Lung (tissue), 12 donors: ENCODE results near the gene CRTAC1. TPM values are rescaled to one million over a fixed set of nuclear protein-coding genes. Genes with fewer than 3 reads are reported as not detected.

ENCODE experiments used
- ATAC-seq: fragments of 200-7000 bp; cut with Tn5 transposase; one replicate; pipeline ENCODE4 v1.9.1; 2020; ENCODE audit warnings: moderate number of reproducible peaks; ENCODE audit not compliant: insufficient read depth, low FRiP score
- DNase-seq, 3 donors: peaks; one replicate each; pipeline ENCODE4 v3.0.0-alpha.2; 2013 to 2017
- H3K27ac ChIP-seq, 2 donors: one replicate each; pipeline ENCODE4 v1.5.1; 2013; ENCODE audit warnings: mild to moderate bottlenecking in 2 of 2, moderate library complexity in 2 of 2, control low read depth in 1 of 2, inconsistent platforms in 1 of 2, low read depth in 1 of 2, low read length in 1 of 2
- H3K27me3 ChIP-seq, 3 donors: one replicate each; pipeline ENCODE4 v1.5.1; 2013; ENCODE audit warnings: low read length in 2 of 3; ENCODE audit not compliant: control insufficient read depth in 3 of 3, insufficient read depth in 3 of 3
- H3K36me3 ChIP-seq, 4 donors: one replicate each; pipeline ENCODE4 v1.5.1; 2013; ENCODE audit warnings: low read length in 4 of 4, mild to moderate bottlenecking in 1 of 4, moderate library complexity in 1 of 4; ENCODE audit not compliant: control insufficient read depth in 4 of 4, insufficient read depth in 4 of 4
- H3K4me1 ChIP-seq, 5 donors: one replicate each; pipeline ENCODE4 v1.5.1; 2013; ENCODE audit warnings: low read length in 5 of 5, mild to moderate bottlenecking in 2 of 5, moderate library complexity in 1 of 5; ENCODE audit not compliant: control insufficient read depth in 5 of 5, insufficient read depth in 5 of 5
- H3K4me3 ChIP-seq: one replicate; pipeline ENCODE4 v1.5.1; 2013; ENCODE audit warnings: mild to moderate bottlenecking, control low read depth, moderate library complexity
- H3K9ac ChIP-seq, 2 donors: one replicate each; pipeline ENCODE4 v1.5.1; 2013; ENCODE audit warnings: low read length in 2 of 2, control low read depth in 1 of 2; ENCODE audit not compliant: insufficient read depth in 1 of 2
- H3K9me3 ChIP-seq, 4 donors: one replicate each; pipeline ENCODE4 v1.5.1; 2013; ENCODE audit warnings: low read length in 3 of 4, mild to moderate bottlenecking in 1 of 4, moderate library complexity in 1 of 4; ENCODE audit not compliant: control insufficient read depth in 4 of 4, insufficient read depth in 3 of 4
- WGBS, 2 donors: extraction: QIAGEN DNeasy Blood & Tissue Kit; methylation state at CpG; one replicate each; pipeline ENCODE4 v1.1.7; 2013; 5-methylcytosine and 5-hydroxymethylcytosine counted together
- polyA plus RNA-seq, 2 donors: library from polyadenylated mRNA; stranded (reverse); fragments of 200-250 nt; gene quantifications; one replicate each; pipeline ENCODE4 v1.2.1, GENCODE V29; 2013
- total RNA-seq, 2 donors: library from RNA; depleted of rRNA in 1 of 2; stranded (reverse); fragments of >200 nt in 1 of 2; gene quantifications; one replicate each; pipeline ENCODE4 v1.2.1, GENCODE V29; 2014 to 2021
- TF ChIP-seq, protein P1 (sequence below): IDR thresholded peaks from 2 replicates; pipeline ENCODE4 v1.5.1; 2012; ENCODE audit warnings: mild to moderate bottlenecking; ENCODE audit errors: control extremely low read depth, extremely low read depth
- donor health status: control.
- donor health status: control.
- donor health status: Bipolar disorder and iron deficiency.
- donor health status: healthy.
- donor health status: DM: yes; HTN: yes; CAD: no.

Gene CRTAC1
- total and polyA plus RNA-seq, 4 donors = 45.8 to 82.4 (median 54.3) TPM

DNA sequence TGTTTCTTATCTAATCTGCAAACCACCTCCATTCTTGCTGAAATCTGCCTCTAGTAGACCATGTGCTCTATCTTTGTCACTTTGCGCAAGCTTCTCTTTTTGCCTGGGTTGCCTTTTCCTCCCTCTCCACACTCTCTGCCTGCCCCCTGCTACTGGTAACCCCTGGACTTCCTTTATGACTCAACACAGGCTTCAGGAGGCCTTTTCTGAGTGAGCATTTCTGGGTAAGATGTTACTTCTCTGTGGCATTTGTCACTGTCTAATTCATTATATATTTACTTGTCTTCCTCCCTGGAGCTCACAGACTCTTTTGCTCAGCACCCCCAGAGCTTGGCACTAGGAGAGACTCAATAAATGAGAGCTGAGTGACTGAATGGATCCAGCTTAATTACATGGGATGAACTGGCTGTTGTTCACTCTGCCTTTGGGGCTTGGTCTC, 172.4 kb downstream of the CRTAC1 start:
- Histone ChIP-seq H3K9ac (no peak overlapping the region), H3K4me3 (no peak overlapping the region), H3K4me1 (no peaks in the 10 kb centered on the region), H3K36me3 (no peaks in the 10 kb centered on the region), H3K27me3 (peaks cover 0 to 13% (median 2%) of the 10 kb centered on the region in 3 donors), H3K9me3 (no peaks in the 10 kb centered on the region), H3K27ac (no peak overlapping the region)
- peak; percentile 34 for ATAC-seq
- WGBS, 2 donors = 19 to 54% methylated on average over 1 of the region's 1 CpG
- DNase-seq = no peak
- TF ChIP-seq, protein P1, sequence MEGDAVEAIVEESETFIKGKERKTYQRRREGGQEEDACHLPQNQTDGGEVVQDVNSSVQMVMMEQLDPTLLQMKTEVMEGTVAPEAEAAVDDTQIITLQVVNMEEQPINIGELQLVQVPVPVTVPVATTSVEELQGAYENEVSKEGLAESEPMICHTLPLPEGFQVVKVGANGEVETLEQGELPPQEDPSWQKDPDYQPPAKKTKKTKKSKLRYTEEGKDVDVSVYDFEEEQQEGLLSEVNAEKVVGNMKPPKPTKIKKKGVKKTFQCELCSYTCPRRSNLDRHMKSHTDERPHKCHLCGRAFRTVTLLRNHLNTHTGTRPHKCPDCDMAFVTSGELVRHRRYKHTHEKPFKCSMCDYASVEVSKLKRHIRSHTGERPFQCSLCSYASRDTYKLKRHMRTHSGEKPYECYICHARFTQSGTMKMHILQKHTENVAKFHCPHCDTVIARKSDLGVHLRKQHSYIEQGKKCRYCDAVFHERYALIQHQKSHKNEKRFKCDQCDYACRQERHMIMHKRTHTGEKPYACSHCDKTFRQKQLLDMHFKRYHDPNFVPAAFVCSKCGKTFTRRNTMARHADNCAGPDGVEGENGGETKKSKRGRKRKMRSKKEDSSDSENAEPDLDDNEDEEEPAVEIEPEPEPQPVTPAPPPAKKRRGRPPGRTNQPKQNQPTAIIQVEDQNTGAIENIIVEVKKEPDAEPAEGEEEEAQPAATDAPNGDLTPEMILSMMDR = no peak

DNA sequence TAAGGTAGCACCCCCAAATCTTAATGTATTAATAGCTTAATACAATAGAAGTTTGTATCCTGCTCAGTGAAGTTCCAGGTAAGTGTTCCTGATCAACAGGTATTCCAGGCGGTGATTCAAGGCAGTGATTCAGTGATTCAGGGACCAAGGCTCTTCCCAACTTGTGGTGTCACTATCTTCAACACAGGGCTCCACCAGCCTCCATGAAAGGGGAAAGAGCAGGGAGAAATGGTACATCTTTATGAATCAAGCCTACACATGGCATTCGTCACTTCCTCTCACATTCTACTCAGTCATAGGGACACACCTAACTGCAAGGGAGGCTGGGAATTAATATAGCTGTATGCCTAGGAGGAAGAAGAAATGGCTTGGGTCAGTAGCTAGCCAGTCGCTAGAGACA, 175.7 kb downstream of the CRTAC1 start:
- ATAC-seq (no peak), DNase-seq (no peak)
- 86 to 87% methylated on average over 3 of the region's 3 CpGs for WGBS, 2 donors
- Histone ChIP-seq H3K36me3 (no peaks in the 10 kb centered on the region), H3K9me3 (no peaks in the 10 kb centered on the region), H3K9ac (no peak overlapping the region), H3K27ac (no peak overlapping the region), H3K27me3 (peaks cover 0 to 33% (median 15%) of the 10 kb centered on the region in 3 donors), H3K4me1 (peaks cover 0 to 6% (median 0%) of the 10 kb centered on the region in 5 donors), H3K4me3 (no peak overlapping the region)
- TF ChIP-seq, protein P1 = no peak

DNA sequence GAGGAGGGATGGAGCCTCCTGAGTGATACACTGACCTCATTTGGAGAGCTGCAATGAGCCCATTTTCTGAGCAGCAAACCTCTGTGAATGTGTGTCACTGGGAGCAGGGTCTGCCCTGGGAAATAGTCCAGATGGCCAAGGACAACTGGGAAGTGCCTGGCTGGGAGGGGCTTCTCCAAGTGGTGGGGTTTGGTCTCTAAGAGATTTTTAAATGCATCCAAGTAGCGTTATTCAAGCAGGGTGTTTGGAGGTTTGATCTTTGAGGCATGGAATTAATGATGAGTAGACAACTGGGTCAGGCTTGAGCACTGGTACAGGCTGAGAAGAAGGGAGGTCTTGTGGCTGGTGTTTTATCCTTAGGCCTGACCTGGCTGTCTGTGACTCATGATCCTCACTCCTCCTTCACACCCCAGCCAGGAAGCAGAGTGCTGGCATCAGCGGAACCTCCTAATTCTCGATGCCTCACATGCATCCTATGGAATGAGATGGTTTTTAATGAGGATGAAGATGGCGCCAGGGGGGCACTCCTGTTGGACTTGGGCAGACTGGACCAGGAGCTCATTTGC, 177.5 kb downstream of the CRTAC1 start:
- Histone ChIP-seq H3K27me3 (peaks cover 0 to 37% (median 22%) of the 10 kb centered on the region in 3 donors), H3K4me3 (no peak overlapping the region), H3K4me1 (peaks cover 0 to 6% (median 0%) of the 10 kb centered on the region in 5 donors), H3K36me3 (no peaks in the 10 kb centered on the region), H3K9me3 (no peaks in the 10 kb centered on the region), H3K27ac (no peak overlapping the region), H3K9ac (no peak overlapping the region)
- WGBS, 2 donors = 92 to 93% methylated on average over 4 of the region's 4 CpGs
- TF ChIP-seq, protein P1 = no peak
- DNase-seq (no peak), ATAC-seq (no peak)

DNA sequence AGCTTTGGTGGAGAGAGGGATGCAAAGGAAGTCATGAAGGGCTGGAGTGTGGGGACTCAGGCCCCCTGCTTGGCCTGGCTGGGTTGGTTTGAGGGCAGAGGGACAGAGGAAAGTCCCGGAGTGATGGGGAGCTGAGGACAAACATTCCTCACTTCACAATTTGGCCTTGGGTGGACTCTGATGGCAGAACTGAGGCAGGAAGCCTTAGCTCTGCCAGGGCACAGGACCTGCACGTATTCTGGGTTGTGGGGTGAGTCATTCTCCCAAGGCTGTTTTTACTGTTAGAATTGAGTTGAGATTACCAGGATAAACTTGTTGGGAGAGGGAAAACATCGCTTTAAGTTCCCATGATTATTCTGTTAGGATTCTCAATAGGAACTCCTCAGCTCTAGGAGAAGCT, 178.1 kb downstream of the CRTAC1 start:
- Histone ChIP-seq H3K9me3 (no peaks in the 10 kb centered on the region), H3K9ac (no peak overlapping the region), H3K27ac (no peak overlapping the region), H3K4me1 (peaks cover 0 to 6% (median 0%) of the 10 kb centered on the region in 5 donors), H3K27me3 (peaks cover 0 to 37% (median 22%) of the 10 kb centered on the region in 3 donors), H3K36me3 (no peaks in the 10 kb centered on the region), H3K4me3 (no peak overlapping the region)
- DNase-seq (no peak), ATAC-seq (no peak)
- 65 to 70% methylated on average over 3 of the region's 3 CpGs for WGBS, 2 donors
- TF ChIP-seq, protein P1 = no peak
